ENCODE measurements around the gene GABPB2.

DNA sequence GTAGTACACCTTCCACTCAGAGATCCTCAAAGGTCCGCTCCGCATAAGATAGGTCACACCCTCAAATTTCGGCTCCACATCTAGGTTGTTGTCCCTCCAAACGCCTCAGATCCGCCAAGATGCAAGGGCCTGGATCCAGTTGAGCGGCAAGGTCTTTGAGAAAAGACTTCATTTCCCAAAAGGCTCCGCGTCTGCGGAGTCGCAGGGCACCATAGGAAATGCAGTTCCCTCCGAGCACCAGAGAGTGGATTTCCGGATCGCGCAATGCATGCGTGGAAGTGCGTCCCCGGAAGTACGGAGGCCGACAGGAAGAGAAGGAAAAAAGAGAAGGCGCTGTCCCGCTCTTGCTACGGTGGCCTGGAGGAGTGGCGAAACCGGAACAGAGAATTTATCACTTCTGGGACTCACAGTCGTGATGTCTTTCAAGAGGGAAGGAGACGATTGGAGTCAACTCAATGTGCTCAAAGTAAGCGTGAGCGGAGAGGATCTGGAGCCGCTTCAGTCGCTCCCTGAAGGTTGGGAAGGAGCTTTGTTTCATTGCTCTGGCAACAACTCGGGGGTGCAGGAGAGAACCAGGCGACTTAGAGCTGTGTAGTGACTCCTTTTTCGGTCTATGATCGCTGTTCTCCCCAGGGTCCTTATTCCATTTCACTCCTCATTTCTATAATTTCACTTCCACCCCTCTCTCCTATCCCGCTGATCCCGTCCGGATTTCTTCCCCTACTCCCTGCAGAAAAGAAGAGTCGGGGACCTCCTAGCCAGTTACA lies 95.4 kb downstream of the GABPB2 start, which contains the start of the genes LYSMD1 and SCNM1:
- peak; percentile 89 for TF ChIP-seq POLR2AphosphoS5 (IDR thresholded peaks at IDR 0.05; ENCODE audit: low read depth, low read length)
- TF ChIP-seq KAT8 (CRISPR knock-in tag; IDR thresholded peaks at IDR 0.05), result peak; percentile 99
- TF ChIP-seq CCDC6 (CRISPR knock-in tag; IDR thresholded peaks at IDR 0.05), result peak; percentile 56
- TF ChIP-seq, protein P1, sequence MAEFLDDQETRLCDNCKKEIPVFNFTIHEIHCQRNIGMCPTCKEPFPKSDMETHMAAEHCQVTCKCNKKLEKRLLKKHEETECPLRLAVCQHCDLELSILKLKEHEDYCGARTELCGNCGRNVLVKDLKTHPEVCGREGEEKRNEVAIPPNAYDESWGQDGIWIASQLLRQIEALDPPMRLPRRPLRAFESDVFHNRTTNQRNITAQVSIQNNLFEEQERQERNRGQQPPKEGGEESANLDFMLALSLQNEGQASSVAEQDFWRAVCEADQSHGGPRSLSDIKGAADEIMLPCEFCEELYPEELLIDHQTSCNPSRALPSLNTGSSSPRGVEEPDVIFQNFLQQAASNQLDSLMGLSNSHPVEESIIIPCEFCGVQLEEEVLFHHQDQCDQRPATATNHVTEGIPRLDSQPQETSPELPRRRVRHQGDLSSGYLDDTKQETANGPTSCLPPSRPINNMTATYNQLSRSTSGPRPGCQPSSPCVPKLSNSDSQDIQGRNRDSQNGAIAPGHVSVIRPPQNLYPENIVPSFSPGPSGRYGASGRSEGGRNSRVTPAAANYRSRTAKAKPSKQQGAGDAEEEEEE (CRISPR knock-in tag; IDR thresholded peaks at IDR 0.05; ENCODE audit: borderline replicate concordance), result peak; percentile 88; the same call in 1 of the 2 replicates
- TF ChIP-seq EHMT2 (IDR thresholded peaks at IDR 0.05; ENCODE audit: borderline replicate concordance, low read depth, low read length), result no peak
- peak; percentile 96 for TF ChIP-seq GABPA (IDR thresholded peaks at IDR 0.05; ENCODE audit: low read depth, low read length)
- TF ChIP-seq GABPA (CRISPR knock-in tag; IDR thresholded peaks at IDR 0.05; ENCODE audit: low read depth), result peak; percentile 98
- TF ChIP-seq CTCF (CRISPR knock-in tag; IDR thresholded peaks at IDR 0.05), result no peak; the same call in 1 of the 2 replicates
- no peak for TF ChIP-seq NR3C1 (CRISPR knock-in tag; IDR thresholded peaks at IDR 0.05)
